NT2/D1 (cell line): Measurements from ENCODE around the gene RABL2B.
"Not testable (repeated sequence)": the region's sequence is repeated elsewhere in the genome, so short reads cannot be mapped to it uniquely, and the experiment has no call there.

ENCODE experiments used
- YY1 ChIP-seq: IDR thresholded peaks from 2 replicates; pipeline ENCODE4 v1.6.1; 2011; ENCODE audit not compliant: insufficient read length, insufficient read depth
- ZNF274 ChIP-seq: IDR thresholded peaks from 2 replicates; pipeline ENCODE4 v1.6.1; 2011; ENCODE audit warnings: mild to moderate bottlenecking, low read depth, low read length

DNA sequence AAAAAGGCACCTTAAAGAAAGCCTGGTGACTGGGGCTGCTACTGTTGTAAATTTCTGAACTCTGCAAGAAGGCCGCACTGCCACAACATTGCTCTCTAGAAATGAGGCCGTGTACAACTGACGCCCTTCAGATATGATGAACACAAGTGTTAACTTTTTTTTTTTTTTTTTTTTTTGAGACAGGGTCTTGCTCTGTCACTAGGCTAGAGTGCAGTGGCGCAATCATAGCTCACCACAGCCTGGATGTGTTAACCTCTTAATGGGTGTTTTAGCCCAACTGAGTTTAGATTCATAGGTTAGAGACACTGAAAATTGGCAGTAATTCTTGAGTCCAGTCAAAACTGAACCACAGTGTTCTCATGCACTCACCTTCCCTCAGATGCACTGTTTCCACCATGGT, 3.2 kb downstream of the RABL2B start:
- TF ChIP-seq YY1, ZNF274: not testable (repeated sequence)
